Bronchial epithelial cell (primary cell): ENCODE results near the gene KCNJ4. TPM values are rescaled to one million over a fixed set of nuclear protein-coding genes. Genes with fewer than 3 reads are reported as not detected.

Source experiments
- DNase-seq: peaks from one replicate; pipeline ENCODE4 v3.0.0-alpha.2; 2010; ENCODE audit warnings: low read depth
- FAIRE-seq: peaks from 2 replicates; lab custom pipeline; 2011; peaks lifted over from hg19 to GRCh38; lab: Jason Lieb, UNC
- H3K27me3 ChIP-seq: 2 replicates; pipeline ENCODE4 v1.5.1; 2011; ENCODE audit warnings: low read length; ENCODE audit not compliant: control insufficient read depth, insufficient read depth
- H3K36me3 ChIP-seq: 2 replicates; pipeline ENCODE4 v1.5.1; 2011; ENCODE audit warnings: low read length; ENCODE audit not compliant: control insufficient read depth, insufficient read depth
- H3K4me3 ChIP-seq: 2 replicates; pipeline ENCODE4 v1.5.1; 2011; ENCODE audit warnings: mild to moderate bottlenecking, low read depth, low read length, control low read depth
- CTCF ChIP-seq: IDR thresholded peaks from 2 replicates; pipeline ENCODE4 v1.5.1; 2011; ENCODE audit warnings: mild to moderate bottlenecking, moderate library complexity, low read length, control low read depth, inconsistent platforms; ENCODE audit not compliant: insufficient read depth, severe bottlenecking
- total RNA-seq: library from RNA; depleted of rRNA; stranded (reverse); fragments of >200 nt; gene quantifications from 2 replicates; pipeline ENCODE4 v1.2.1, GENCODE V29; 2014

KCNJ4 gene
- total RNA-seq, 1 donor from 2014 or later: not detected

- TF ChIP-seq CTCF: no peak
- FAIRE-seq: no peak
- peaks cover 6% of the 10 kb centered on the region for H3K27me3 ChIP-seq
- no peaks in the 10 kb centered on the region for H3K36me3 ChIP-seq
- no peak for DNase-seq
- no peak overlapping the region for H3K4me3 ChIP-seq
Observed at GRCh38 chr22:38464992-38465672, 10.1 kb upstream of the KCNJ4 start.

- DNase-seq (no peak), FAIRE-seq (no peak)
- Histone ChIP-seq H3K4me3 (no peak overlapping the region), H3K27me3 (peaks cover 13% of the 10 kb centered on the region), H3K36me3 (no peaks in the 10 kb centered on the region)
- TF ChIP-seq CTCF: no peak
Observed at GRCh38 chr22:38462960-38463784, 8.2 kb upstream of the KCNJ4 start.

GRCh38 chr22:38461414-38462081 lies 6.5 kb upstream of the KCNJ4 start:
- no peaks in the 10 kb centered on the region for H3K36me3 ChIP-seq
- H3K27me3 ChIP-seq: peaks cover 16% of the 10 kb centered on the region
- no peak for TF ChIP-seq CTCF
- H3K4me3 ChIP-seq: no peak overlapping the region
- FAIRE-seq: no peak
- DNase-seq: peak; percentile 46

GRCh38 chr22:38461057-38461413 lies 6.0 kb upstream of the KCNJ4 start:
- DNase-seq (no peak), FAIRE-seq (no peak)
- Histone ChIP-seq H3K4me3 (no peak overlapping the region), H3K36me3 (no peaks in the 10 kb centered on the region), H3K27me3 (peaks cover 20% of the 10 kb centered on the region)
- no peak for TF ChIP-seq CTCF

GRCh38 chr22:38460426-38460840 lies 5.4 kb upstream of the KCNJ4 start:
- TF ChIP-seq CTCF: no peak
- no peak for DNase-seq
- no peak overlapping the region for H3K4me3 ChIP-seq
- peak; percentile 93 for FAIRE-seq
- peaks cover 20% of the 10 kb centered on the region for H3K27me3 ChIP-seq
- no peaks in the 10 kb centered on the region for H3K36me3 ChIP-seq
